Prostate gland (tissue), 2 donors: ENCODE measurements around the gene SPI1. TPM values are rescaled to one million over a fixed set of nuclear protein-coding genes. Genes with fewer than 3 reads are reported as not detected.
A peak's percentile ranks its signal among the peaks of the same experiment; 100 is the strongest.

Experiments
- DNase-seq: peaks from one replicate; pipeline ENCODE4 v3.0.0-alpha.2; 2019; ENCODE audit warnings: low spot score
- H3K27ac ChIP-seq, 2 donors: fragments of 200-600 bp; sonication (generic); 2 replicates each; pipeline ENCODE4 v1.5.1; 2017 to 2019
- H3K27me3 ChIP-seq: fragments of 200-600 bp; sonication (generic); replicated peaks from 2 replicates; pipeline ENCODE4 v1.5.1; 2019; ENCODE audit not compliant: insufficient read depth
- H3K36me3 ChIP-seq, 2 donors: fragments of 200-600 bp; sonication (generic); 1 replicate in 1 of 2; 2 replicates in 1 of 2; pipeline versions ENCODE4 v1.5.1 to v1.8.1; 2017 to 2019
- H3K4me1 ChIP-seq: fragments of 200-600 bp; sonication (generic); replicated peaks from 2 replicates; pipeline ENCODE4 v1.5.1; 2019
- H3K4me3 ChIP-seq, 2 donors: fragments of 200-600 bp; sonication (generic); 2 replicates each; pipeline ENCODE4 v1.5.1; 2017 to 2019
- H3K9me3 ChIP-seq: fragments of 200-600 bp; sonication (generic); 2 replicates; pipeline ENCODE4 v1.5.1; 2017
- POLR2A ChIP-seq: fragments of 450-650 bp; IDR thresholded peaks from one replicate; pipeline ENCODE4 v1.6.1; 2016; ENCODE audit warnings: antibody characterized with exemption, mild to moderate bottlenecking
- POLR2AphosphoS5 ChIP-seq: sonication (generic); formaldehyde crosslinking; IDR thresholded peaks from one replicate; pipeline ENCODE4 v1.6.1; 2017; ENCODE audit warnings: antibody characterized with exemption
- WGBS: methylation state at CpG from one replicate; pipeline ENCODE4 v1.1.5; 2018; 5-methylcytosine and 5-hydroxymethylcytosine counted together
- intact Hi-C: fragments of 100-400 bp; cut with DNase I; formaldehyde crosslinking; loops from one replicate; pipeline ENCODE4 v1.14.2; 2022
- total RNA-seq, 2 donors: library from RNA; depleted of rRNA; stranded (reverse); fragments of >200 nt; gene quantifications; one replicate each; pipeline ENCODE4 v1.1.0, GENCODE V29; 2016
- TF ChIP-seq, protein P1 (sequence below), 4 experiments: fragments of 200-600 bp in 2 of 4; fragments of 450-650 bp in 2 of 4; sonication (generic) in 2 of 4; IDR thresholded peaks; 1 replicate in 3 of 4; 2 replicates in 1 of 4; pipeline ENCODE4 v1.5.1; 2016 to 2019; ENCODE audit warnings: antibody characterized with exemption in 4 of 4, mild to moderate bottlenecking in 2 of 4, moderate library complexity in 2 of 4

Gene SPI1
- total RNA-seq, 2 donors from 2014 or later, result 6.8 to 13.4 TPM

DNA sequence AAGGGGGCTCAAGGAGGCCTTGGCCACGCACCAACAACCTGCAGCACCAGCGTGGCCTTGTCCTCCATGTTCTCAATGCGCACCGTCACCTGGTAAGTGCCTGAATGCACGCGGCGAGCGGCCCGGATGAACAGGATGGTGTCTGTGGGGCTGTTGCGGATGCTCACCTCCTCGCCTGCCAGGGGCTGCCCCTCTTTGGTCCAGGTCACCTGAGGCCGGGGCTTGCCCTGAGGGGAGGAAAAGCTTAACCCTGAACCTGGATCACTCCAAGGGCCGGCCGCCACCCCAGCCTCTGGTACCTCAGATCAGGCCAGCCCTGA, 44.9 kb downstream of the SPI1 start:
- Histone ChIP-seq H3K4me3 (no peak overlapping the region), H3K36me3 (no peaks in the 10 kb centered on the region), H3K27me3 (no peaks in the 10 kb centered on the region), H3K9me3 (no peaks in the 10 kb centered on the region), H3K27ac (no peak overlapping the region), H3K4me1 (no peaks in the 10 kb centered on the region)
- intact Hi-C loops, result no loop called here
- no peak for DNase-seq
- TF ChIP-seq POLR2AphosphoS5 (no peak), POLR2A (no peak)
- TF ChIP-seq, protein P1, sequence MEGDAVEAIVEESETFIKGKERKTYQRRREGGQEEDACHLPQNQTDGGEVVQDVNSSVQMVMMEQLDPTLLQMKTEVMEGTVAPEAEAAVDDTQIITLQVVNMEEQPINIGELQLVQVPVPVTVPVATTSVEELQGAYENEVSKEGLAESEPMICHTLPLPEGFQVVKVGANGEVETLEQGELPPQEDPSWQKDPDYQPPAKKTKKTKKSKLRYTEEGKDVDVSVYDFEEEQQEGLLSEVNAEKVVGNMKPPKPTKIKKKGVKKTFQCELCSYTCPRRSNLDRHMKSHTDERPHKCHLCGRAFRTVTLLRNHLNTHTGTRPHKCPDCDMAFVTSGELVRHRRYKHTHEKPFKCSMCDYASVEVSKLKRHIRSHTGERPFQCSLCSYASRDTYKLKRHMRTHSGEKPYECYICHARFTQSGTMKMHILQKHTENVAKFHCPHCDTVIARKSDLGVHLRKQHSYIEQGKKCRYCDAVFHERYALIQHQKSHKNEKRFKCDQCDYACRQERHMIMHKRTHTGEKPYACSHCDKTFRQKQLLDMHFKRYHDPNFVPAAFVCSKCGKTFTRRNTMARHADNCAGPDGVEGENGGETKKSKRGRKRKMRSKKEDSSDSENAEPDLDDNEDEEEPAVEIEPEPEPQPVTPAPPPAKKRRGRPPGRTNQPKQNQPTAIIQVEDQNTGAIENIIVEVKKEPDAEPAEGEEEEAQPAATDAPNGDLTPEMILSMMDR (IDR thresholded peaks at IDR 0.05), result no peak
- 96% methylated on average over 14 of the region's 14 CpGs for whole genome bisulfite sequencing

DNA sequence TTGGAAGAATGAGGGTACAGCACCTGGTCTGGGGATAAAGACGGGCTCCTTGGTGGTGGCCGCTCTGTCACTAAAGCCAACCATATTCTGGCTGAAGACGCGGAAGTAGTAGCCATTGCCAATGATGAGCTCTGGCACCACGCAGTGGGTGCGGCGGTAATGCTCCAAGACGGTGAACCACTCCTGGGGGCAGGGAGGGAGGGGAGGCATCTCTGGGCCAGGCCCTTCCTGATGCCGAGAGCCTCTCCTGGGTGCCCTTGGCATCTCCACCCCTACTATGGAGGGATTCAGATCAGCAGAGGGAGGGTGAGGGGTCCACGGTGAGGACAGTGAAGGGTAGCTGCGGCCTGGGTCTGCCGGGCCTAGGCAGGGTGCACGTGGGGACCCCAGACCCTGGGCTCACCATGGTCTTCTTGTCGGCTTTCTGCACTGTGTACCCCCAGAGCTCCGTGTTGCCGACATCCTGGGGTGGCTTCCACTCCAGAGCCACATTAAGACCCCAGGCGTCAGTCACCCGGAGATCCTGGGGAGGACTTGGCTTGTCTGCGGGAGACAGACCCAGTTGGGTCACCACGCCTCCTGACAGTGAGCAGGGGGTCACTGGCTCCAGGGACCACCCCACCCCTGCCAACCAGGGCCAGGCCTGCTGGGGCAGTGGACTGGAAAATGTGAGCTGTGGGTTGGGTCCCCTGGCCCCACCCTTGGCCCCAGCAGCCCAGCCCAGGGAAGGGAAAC, 45.4 kb downstream of the SPI1 start:
- intact Hi-C loops, result no loop called here
- Histone ChIP-seq H3K4me1 (no peaks in the 10 kb centered on the region), H3K27ac (no peak overlapping the region), H3K4me3 (no peak overlapping the region), H3K27me3 (no peaks in the 10 kb centered on the region), H3K9me3 (no peaks in the 10 kb centered on the region), H3K36me3 (peaks cover 0 to 2% of the 10 kb centered on the region in 2 donors)
- WGBS, result 93% methylated on average over 17 of the region's 20 CpGs
- TF ChIP-seq, protein P1 (IDR thresholded peaks at IDR 0.05), result no peak
- TF ChIP-seq POLR2AphosphoS5, result no peak
- TF ChIP-seq POLR2A, result no peak
- DNase-seq, result no peak

DNA sequence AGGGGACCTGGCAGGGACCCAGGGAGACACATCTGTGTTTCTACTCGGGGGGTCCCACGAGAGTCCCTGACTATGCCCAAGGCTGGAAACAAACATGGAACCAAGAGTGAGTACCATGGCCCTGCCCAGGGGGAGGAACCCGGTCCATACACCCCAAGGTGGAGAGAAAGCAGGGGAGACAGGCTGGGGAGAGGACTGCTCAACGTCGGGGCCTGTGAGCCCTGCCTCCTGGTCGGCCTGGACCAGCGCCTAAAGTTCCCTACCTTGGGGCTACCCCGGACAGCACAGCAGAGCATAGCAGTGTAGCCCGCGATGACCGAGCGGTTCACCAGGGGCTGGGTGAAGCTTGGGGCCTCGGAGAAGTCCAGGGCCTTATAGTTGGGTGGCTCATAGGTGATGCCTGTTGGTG, 46.0 kb downstream of the SPI1 start:
- no peak overlapping the region for H3K4me3 ChIP-seq
- DNase-seq, result no peak
- WGBS, result 74% methylated on average over 13 of the region's 13 CpGs
- H3K36me3 ChIP-seq, result peaks cover 2 to 8% of the 10 kb centered on the region in 2 donors
- no peaks in the 10 kb centered on the region for H3K27me3 ChIP-seq
- H3K27ac ChIP-seq, result no peak overlapping the region
- intact Hi-C loops, result no loop called here
- TF ChIP-seq POLR2A (no peak), POLR2AphosphoS5 (no peak)
- TF ChIP-seq, protein P1 (IDR thresholded peaks at IDR 0.05), result no peak
- no peaks in the 10 kb centered on the region for H3K4me1 ChIP-seq
- no peaks in the 10 kb centered on the region for H3K9me3 ChIP-seq

DNA sequence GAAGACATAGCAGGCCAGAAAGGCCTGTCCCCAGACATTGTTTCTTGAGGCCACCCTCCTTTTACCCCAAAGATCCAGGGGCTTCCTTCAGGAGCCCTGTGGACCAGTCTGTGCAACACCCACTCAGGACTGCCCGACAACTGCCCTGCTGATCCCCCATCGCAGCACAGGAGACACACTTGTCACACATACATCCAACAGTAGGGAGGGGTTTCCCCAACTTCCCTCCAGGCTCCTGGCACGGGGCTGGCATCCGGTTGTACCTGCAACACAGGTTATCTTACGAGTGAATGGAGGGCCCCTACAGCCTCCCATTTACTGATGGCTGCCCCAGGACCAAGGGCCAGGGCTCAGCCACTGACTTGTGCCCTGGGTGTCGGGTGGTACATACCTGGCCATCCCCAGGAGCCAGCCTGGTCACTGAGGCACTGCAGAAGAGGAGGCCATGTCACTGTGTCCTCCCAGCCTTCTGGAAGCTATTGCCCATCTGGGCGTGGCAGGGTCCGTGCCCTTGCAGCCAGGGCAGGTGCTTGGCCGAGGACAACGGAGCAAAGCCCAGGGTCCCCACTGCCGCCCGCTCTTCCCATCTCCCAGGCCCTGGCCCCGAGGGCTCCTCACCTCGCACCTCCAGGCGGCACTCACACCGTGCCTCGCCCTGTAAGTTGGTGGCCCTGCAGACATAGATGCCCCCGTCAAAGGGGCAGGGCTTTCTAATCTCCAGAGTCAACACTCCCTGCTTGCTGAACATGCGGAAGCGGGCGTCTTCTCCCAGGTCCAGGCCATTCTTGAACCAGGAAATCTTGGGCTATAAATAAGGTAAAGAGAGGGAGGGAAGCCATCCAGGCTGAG, 46.7 kb downstream of the SPI1 start:
- Histone ChIP-seq H3K4me3 (no peak overlapping the region), H3K27ac (no peak overlapping the region), H3K36me3 (peaks cover 6 to 14% of the 10 kb centered on the region in 2 donors), H3K4me1 (no peaks in the 10 kb centered on the region), H3K27me3 (no peaks in the 10 kb centered on the region), H3K9me3 (no peaks in the 10 kb centered on the region)
- TF ChIP-seq POLR2AphosphoS5, result peak; percentile 11
- no peak for TF ChIP-seq POLR2A
- TF ChIP-seq, protein P1 (IDR thresholded peaks at IDR 0.05), result no peak
- DNase-seq, result peak; percentile 56
- intact Hi-C loops, result no loop called here
- WGBS, result 70% methylated on average over 20 of the region's 21 CpGs
